HepG2 (cell line): ENCODE measurements around the gene RNH1. TPM values are rescaled to one million over a fixed set of nuclear protein-coding genes. Genes with fewer than 3 reads are reported as not detected.

Experiments used
- ATAC-seq: fragments of 200-7000 bp; cut with Tn5 transposase; 3 replicates; pipeline ENCODE4 v1.9.1; 2020; ENCODE audit warnings: mild to moderate bottlenecking, moderate library complexity
- BruUV-seq: library from RNA; stranded (reverse); fragments of 400-500 nt; replicated peaks from 2 replicates; lab custom pipeline; 2021; lab: Mats Ljungman, UMichigan
- CTCF ChIA-PET: fragments of 300-600 bp; formaldehyde crosslinking; extraction: SDS; loops from one replicate; lab custom pipeline; 2021; ENCODE audit warnings: low total read pairs, inconsistent platforms, low intra/inter-chr PET ratio; lab: Yijun Ruan, JAX
- POLR2A ChIA-PET: fragments of 350-600 bp; sonication (Branson Sonifier 250); formaldehyde crosslinking; loops from one replicate; lab custom pipeline; 2020; ENCODE audit warnings: antibody characterized with exemption, inconsistent platforms; lab: Yijun Ruan, JAX
- DNase-seq: peaks from one replicate; pipeline ENCODE4 v3.0.0-alpha.2; 2015; ENCODE audit warnings: low spot score
- FAIRE-seq: peaks from 3 replicates; lab custom pipeline; 2011; peaks lifted over from hg19 to GRCh38; lab: Jason Lieb, UNC
- H2AFZ ChIP-seq: one replicate; pipeline ENCODE4 v1.6.1; 2011; ENCODE audit warnings: low read length, inconsistent platforms
- H3K27ac ChIP-seq: fragments of 300-600 bp; 3 replicates; pipeline ENCODE4 v1.8.0; 2011; ENCODE audit warnings: mixed run types, mild to moderate bottlenecking, mixed read lengths, low read length, inconsistent platforms; ENCODE audit not compliant: insufficient read depth; ENCODE audit errors: extremely low read length
- H3K27me3 ChIP-seq, 2 experiments: fragments of 200-600 bp in 1 of 2; 2 replicates in 1 of 2; 3 replicates in 1 of 2; pipeline versions ENCODE4 v1.6.0 to v1.8.0; 2011; ENCODE audit warnings: low read length in 2 of 2, mild to moderate bottlenecking in 2 of 2, moderate library complexity in 2 of 2, inconsistent platforms in 1 of 2; ENCODE audit not compliant: insufficient read depth in 2 of 2, control insufficient read depth in 1 of 2
- H3K36me3 ChIP-seq, 2 experiments: fragments of 200-600 bp in 1 of 2; replicated peaks in 1 of 2; 2 replicates in 1 of 2; 3 replicates in 1 of 2; pipeline versions ENCODE4 v1.5.1 to v1.8.0; 2011; ENCODE audit warnings: low read length in 2 of 2, inconsistent platforms in 1 of 2; ENCODE audit not compliant: insufficient read depth in 2 of 2, control insufficient read depth in 1 of 2
- H3K4me1 ChIP-seq: 2 replicates; pipeline ENCODE4 v1.5.1; 2012; ENCODE audit warnings: low read length, inconsistent platforms; ENCODE audit not compliant: insufficient read depth
- H3K4me2 ChIP-seq: 2 replicates; pipeline ENCODE4 v1.6.0; 2011; ENCODE audit warnings: low read depth, low read length, inconsistent platforms
- H3K4me3 ChIP-seq, 3 experiments: fragments of 200-600 bp in 1 of 3; sonication (generic), shearing (Covaris generic) in 1 of 3; replicated peaks in 1 of 3; 2 replicates each; pipeline ENCODE4 v1.5.1; 2011 to 2016; ENCODE audit warnings: low read length in 3 of 3, inconsistent platforms in 2 of 3, low read depth in 2 of 3, mild to moderate bottlenecking in 2 of 3, control low read depth in 1 of 3, mixed read lengths in 1 of 3; ENCODE audit not compliant: insufficient read depth in 1 of 3
- H3K79me2 ChIP-seq: one replicate; pipeline ENCODE4 v1.6.1; 2011; ENCODE audit warnings: low read length, inconsistent platforms; ENCODE audit not compliant: insufficient read depth
- H3K9ac ChIP-seq: 2 replicates; pipeline ENCODE4 v1.6.0; 2011; ENCODE audit warnings: mild to moderate bottlenecking, low read depth, low read length, inconsistent platforms; ENCODE audit not compliant: insufficient read depth
- H3K9me3 ChIP-seq: 2 replicates; pipeline ENCODE4 v1.5.1; 2012; ENCODE audit warnings: mild to moderate bottlenecking, low read length
- H4K20me1 ChIP-seq: 2 replicates; pipeline ENCODE4 v1.6.0; 2011; ENCODE audit warnings: inconsistent platforms, mild to moderate bottlenecking, low read length, moderate library complexity; ENCODE audit not compliant: insufficient read depth
- ATF1 ChIP-seq: IDR thresholded peaks from 2 replicates; pipeline ENCODE4 v1.6.1; 2016; ENCODE audit warnings: mild to moderate bottlenecking, control low read depth
- GATAD1 ChIP-seq: IDR thresholded peaks from 2 replicates; pipeline ENCODE4 v1.6.1; 2016; ENCODE audit warnings: missing genetic modification reagents, missing compliant biosample characterization
- ISL2 ChIP-seq: sonication (generic); formaldehyde crosslinking; IDR thresholded peaks from 2 replicates; pipeline ENCODE4 v1.5.0; 2020; ENCODE audit warnings: missing genetic modification reagents
- KAT2B ChIP-seq: fragments of 150-350 bp; IDR thresholded peaks from 2 replicates; pipeline ENCODE4 v1.6.1; 2014; ENCODE audit warnings: low read depth, low read length, borderline replicate concordance
- KDM5B ChIP-seq: sonication (generic); formaldehyde crosslinking; IDR thresholded peaks from 2 replicates; pipeline ENCODE4 v1.4.0; 2020; ENCODE audit warnings: missing genetic modification reagents, mild to moderate bottlenecking, borderline replicate concordance
- NFYB ChIP-seq: sonication (generic); formaldehyde crosslinking; IDR thresholded peaks from 2 replicates; pipeline ENCODE4 v1.4.0; 2020; ENCODE audit warnings: missing genetic modification reagents
- NPAS2 ChIP-seq: sonication (generic); formaldehyde crosslinking; IDR thresholded peaks from 2 replicates; pipeline ENCODE4 v1.8.0; 2022; ENCODE audit warnings: mild to moderate bottlenecking, missing genetic modification reagents, borderline replicate concordance
- RELA ChIP-seq: sonication (generic); formaldehyde crosslinking; IDR thresholded peaks from 2 replicates; pipeline ENCODE4 v1.4.0; 2020; ENCODE audit warnings: missing genetic modification reagents
- STAG1 ChIP-seq: sonication (generic); formaldehyde crosslinking; IDR thresholded peaks from 2 replicates; pipeline ENCODE4 v1.4.0; 2020; ENCODE audit warnings: missing genetic modification reagents
- ZNF30 ChIP-seq: sonication (generic); formaldehyde crosslinking; IDR thresholded peaks from 2 replicates; pipeline ENCODE4 v1.5.0; 2020; ENCODE audit warnings: mild to moderate bottlenecking, missing genetic modification reagents
- ZNF331 ChIP-seq: sonication (generic); formaldehyde crosslinking; IDR thresholded peaks from 2 replicates; pipeline ENCODE4 v1.4.0; 2020; ENCODE audit warnings: missing genetic modification reagents
- ZNF460 ChIP-seq: sonication (generic); formaldehyde crosslinking; IDR thresholded peaks from 2 replicates; pipeline ENCODE4 v1.5.1; 2020; ENCODE audit warnings: missing genetic modification reagents, mild to moderate bottlenecking, borderline replicate concordance
- ZNF484 ChIP-seq: sonication (generic); formaldehyde crosslinking; IDR thresholded peaks from 2 replicates; pipeline ENCODE4 v1.5.1; 2020; ENCODE audit warnings: mild to moderate bottlenecking, low read depth, missing genetic modification reagents, borderline replicate concordance
- ZNF572 ChIP-seq: sonication (generic); formaldehyde crosslinking; IDR thresholded peaks from 2 replicates; pipeline ENCODE4 v1.5.1; 2020; ENCODE audit warnings: mild to moderate bottlenecking, missing genetic modification reagents
- ZNF773 ChIP-seq: sonication (generic); formaldehyde crosslinking; IDR thresholded peaks from 2 replicates; pipeline ENCODE4 v1.4.0; 2020; ENCODE audit warnings: missing genetic modification reagents, borderline replicate concordance
- WGBS: methylation state at CpG from one replicate; pipeline ENCODE4 v1.1.6; 2017; ENCODE audit warnings: low lambda C conversion rate; 5-methylcytosine and 5-hydroxymethylcytosine counted together
- in situ Hi-C: cut with HindIII; loops from 2 replicates; pipeline ENCODE4 v1.10.0; 2017; ENCODE audit warnings: low pct_unique_long_range_greater_than_20kb; ENCODE audit not compliant: extremely low pct_ligation_motif_present
- intact Hi-C: fragments of 100-400 bp; cut with micrococcal nuclease; formaldehyde crosslinking; loops from one replicate; pipeline ENCODE4 v1.10.0; 2022; ENCODE audit not compliant: unreplicated experiment
- polyA plus RNA-seq, 8 experiments: library from polyadenylated mRNA; depleted of rRNA in 3 of 8; stranded (reverse) in 7 of 8; unstranded in 1 of 8; fragments of >200 nt; fragmentation: Illumina TruSeq in 4 of 8; extraction: Trizol in 4 of 8; gene quantifications; 2 replicates each; pipeline versions ENCODE4 v1.2.1 to v1.2.3, GENCODE V29; 2011 to 2016; ENCODE audit warnings: low read depth in 4 of 8, missing spikeins in 1 of 8, mixed read lengths in 1 of 8; ENCODE audit not compliant: insufficient read depth in 1 of 8
- total RNA-seq, 5 experiments: library from RNA; depleted of rRNA; stranded (reverse); fragments of >200 nt; fragmentation: Illumina TruSeq; extraction: Trizol; gene quantifications; 2 replicates each; pipeline ENCODE4 v1.2.3, GENCODE V29; 2016; ENCODE audit warnings: low read depth in 1 of 5
- TF ChIP-seq, protein P1 (sequence below): conservative IDR thresholded peaks from 2 replicates; pipeline ENCODE4 v1.6.1; 2018; ENCODE audit warnings: missing genetic modification reagents
- TF ChIP-seq, protein P2 (sequence below): sonication (generic); formaldehyde crosslinking; IDR thresholded peaks from 2 replicates; pipeline ENCODE4 v1.4.0; 2020; ENCODE audit warnings: mild to moderate bottlenecking, missing genetic modification reagents

RNH1 gene
- total and polyA plus RNA-seq, 2 of the 13 experiments (the other 11 are each of a cell fraction or from before 2014, with no cell fraction given), result 36.0 to 74.1 TPM

DNA sequence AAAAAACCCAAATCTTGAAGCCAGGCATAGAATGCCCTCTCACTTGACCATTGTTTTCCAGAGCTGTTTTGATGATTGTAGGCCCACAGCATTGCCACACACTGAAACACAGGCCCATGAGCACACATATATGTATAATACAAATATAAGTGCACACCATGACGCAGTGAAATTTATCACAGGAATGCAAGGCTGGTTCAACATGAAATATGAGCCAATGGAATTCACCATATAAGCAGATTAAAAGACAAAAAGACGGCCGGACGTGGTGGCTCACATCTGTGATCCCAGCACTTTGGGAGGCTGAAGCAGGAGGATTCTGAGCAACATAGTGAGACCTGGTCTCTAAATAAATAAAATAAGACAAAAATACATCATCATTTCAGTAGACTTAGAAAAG lies 9.4 kb upstream of the RNH1 start:
- no peak overlapping the region for H3K27ac ChIP-seq
- no peak overlapping the region for H3K4me2 ChIP-seq
- no TSS peak for BruUV-seq
- H3K9me3 ChIP-seq, result no peaks in the 10 kb centered on the region
- TF ChIP-seq ZNF773 (no peak), ZNF460 (CRISPR knock-in tag) (no peak), ZNF331 (CRISPR knock-in tag) (no peak), ZNF484 (no peak), KAT2B (no peak), ZNF572 (CRISPR knock-in tag) (no peak), NFYB (CRISPR knock-in tag) (no peak), ZNF30 (CRISPR knock-in tag) (no peak), GATAD1 (CRISPR knock-in tag) (no peak), ISL2 (CRISPR knock-in tag) (no peak), KDM5B (CRISPR knock-in tag) (no peak), ATF1 (CRISPR knock-in tag) (no peak), STAG1 (CRISPR knock-in tag) (no peak), NPAS2 (CRISPR knock-in tag) (no peak), RELA (CRISPR knock-in tag) (no peak)
- TF ChIP-seq, protein P1, sequence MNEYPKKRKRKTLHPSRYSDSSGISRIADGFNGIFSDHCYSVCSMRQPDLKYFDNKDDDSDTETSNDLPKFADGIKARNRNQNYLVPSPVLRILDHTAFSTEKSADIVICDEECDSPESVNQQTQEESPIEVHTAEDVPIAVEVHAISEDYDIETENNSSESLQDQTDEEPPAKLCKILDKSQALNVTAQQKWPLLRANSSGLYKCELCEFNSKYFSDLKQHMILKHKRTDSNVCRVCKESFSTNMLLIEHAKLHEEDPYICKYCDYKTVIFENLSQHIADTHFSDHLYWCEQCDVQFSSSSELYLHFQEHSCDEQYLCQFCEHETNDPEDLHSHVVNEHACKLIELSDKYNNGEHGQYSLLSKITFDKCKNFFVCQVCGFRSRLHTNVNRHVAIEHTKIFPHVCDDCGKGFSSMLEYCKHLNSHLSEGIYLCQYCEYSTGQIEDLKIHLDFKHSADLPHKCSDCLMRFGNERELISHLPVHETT, result no peak
- TF ChIP-seq, protein P2, sequence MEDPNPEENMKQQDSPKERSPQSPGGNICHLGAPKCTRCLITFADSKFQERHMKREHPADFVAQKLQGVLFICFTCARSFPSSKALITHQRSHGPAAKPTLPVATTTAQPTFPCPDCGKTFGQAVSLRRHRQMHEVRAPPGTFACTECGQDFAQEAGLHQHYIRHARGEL (CRISPR knock-in tag), result no peak
- no peak for ATAC-seq
- H4K20me1 ChIP-seq, result no peaks in the 10 kb centered on the region
- no peak for FAIRE-seq
- CTCF ChIA-PET, result no interaction called here
- H3K79me2 ChIP-seq, result no peaks in the 10 kb centered on the region
- peaks cover 24% of the 10 kb centered on the region for H3K4me1 ChIP-seq
- DNase-seq, result no peak
- no peaks in the 10 kb centered on the region; a peak in 1 of 5 replicates for H3K36me3 ChIP-seq
- no peak overlapping the region for H3K9ac ChIP-seq
- WGBS, result 98% methylated on average over 4 of the region's 4 CpGs
- POLR2A ChIA-PET, result no interaction called here
- H2AFZ ChIP-seq, result no peak overlapping the region
- no peak overlapping the region for H3K4me3 ChIP-seq
- in situ Hi-C loops, result no loop called here
- H3K27me3 ChIP-seq, result no peaks in the 10 kb centered on the region
- intact Hi-C loops, result no loop called here
